Measurements from ENCODE around the gene SCNN1A.

- no peak for TF ChIP-seq EZH2 (optimal IDR thresholded peaks at IDR 0.05; ENCODE audit: low read depth, low read length)
- no peak for TF ChIP-seq CTCF (IDR thresholded peaks at IDR 0.05; ENCODE audit: low read length)
These were observed 14.5 kb downstream of the SCNN1A start for GRCh38 chr12:6360578-6361490.

Measured in MM.1S (cell line).